Ascending aorta (tissue), 2 donors: ENCODE measurements around the gene PPIF. TPM values are rescaled to one million over a fixed set of nuclear protein-coding genes. Genes with fewer than 3 reads are reported as not detected.
A peak's percentile ranks its signal among the peaks of the same experiment; 100 is the strongest.

Source experiments
- DNase-seq, 2 donors: peaks; one replicate each; pipeline ENCODE4 v3.0.0-alpha.2; 2019; ENCODE audit warnings: low spot score in 2 of 2
- H3K27ac ChIP-seq, 2 donors: fragments of 200-600 bp; sonication (generic); one replicate each; pipeline ENCODE4 v1.5.1; 2016 to 2017; ENCODE audit warnings: mild to moderate bottlenecking in 1 of 2
- H3K27me3 ChIP-seq: fragments of 200-600 bp; sonication (generic); one replicate; pipeline ENCODE4 v1.5.1; 2017
- H3K36me3 ChIP-seq, 2 donors: fragments of 200-600 bp; sonication (generic); one replicate each; pipeline ENCODE4 v1.5.1; 2016
- H3K4me1 ChIP-seq, 2 donors: fragments of 200-600 bp; sonication (generic); one replicate each; pipeline ENCODE4 v1.5.1; 2016 to 2017; ENCODE audit warnings: mild to moderate bottlenecking in 1 of 2
- H3K4me3 ChIP-seq, 2 donors: fragments of 200-600 bp; sonication (generic); one replicate each; pipeline ENCODE4 v1.5.1; 2016 to 2017; ENCODE audit warnings: mild to moderate bottlenecking in 1 of 2
- H3K9me3 ChIP-seq, 2 donors: fragments of 200-600 bp; sonication (generic); one replicate each; pipeline ENCODE4 v1.5.1; 2016
- CTCF ChIP-seq, 3 experiments: fragments of 200-600 bp in 2 of 3; fragments of 450-650 bp in 1 of 3; sonication (generic) in 2 of 3; IDR thresholded peaks; one replicate each; pipeline ENCODE4 v1.5.1; 2016 to 2019; ENCODE audit warnings: antibody characterized with exemption in 3 of 3, mild to moderate bottlenecking in 1 of 3, moderate library complexity in 1 of 3
- intact Hi-C: fragments of 100-400 bp; cut with DNase I; formaldehyde crosslinking; loops from one replicate; pipeline ENCODE4 v1.15.1; 2023
- total RNA-seq: library from RNA; depleted of rRNA; stranded (reverse); fragments of >200 nt; gene quantifications from one replicate; pipeline ENCODE4 v1.1.0, GENCODE V29; 2016

Gene PPIF
- total RNA-seq, 1 donor from 2014 or later, result 172 TPM

- intact Hi-C loops, result no loop called here
- no peaks in the 10 kb centered on the region for H3K36me3 ChIP-seq
- peaks cover 41 to 95% of the 10 kb centered on the region in 2 donors for H3K4me1 ChIP-seq
- H3K27me3 ChIP-seq, result no peaks in the 10 kb centered on the region
- peak overlapping the region; percentile 87 to 88 for H3K27ac ChIP-seq
- no peak overlapping the region for H3K4me3 ChIP-seq
- TF ChIP-seq CTCF (IDR thresholded peaks at IDR 0.05), result no peak
- H3K9me3 ChIP-seq, result no peaks in the 10 kb centered on the region
- DNase-seq, result peak in 1 of 2 donors; percentile 78
Measured at GRCh38 chr10:79404231-79404609, 57.0 kb downstream of the PPIF start.

GRCh38 chr10:79404690-79405131 lies 57.4 kb downstream of the PPIF start:
- Histone ChIP-seq H3K27ac (peak overlapping the region in 1 of 2 donors; percentile 3), H3K36me3 (no peaks in the 10 kb centered on the region), H3K4me1 (peaks cover 41 to 97% of the 10 kb centered on the region in 2 donors), H3K27me3 (no peaks in the 10 kb centered on the region), H3K4me3 (no peak overlapping the region), H3K9me3 (no peaks in the 10 kb centered on the region)
- TF ChIP-seq CTCF (IDR thresholded peaks at IDR 0.05), result no peak
- intact Hi-C loops, result no loop called here
- no peak for DNase-seq

Other genes with a start within 250 kb of the PPIF start
- 180 TPM for gene ZCCHC24, start 98.2 kb downstream of the PPIF start, total RNA-seq
- 0.21 TPM for gene EIF5AL1, start 165.1 kb downstream of the PPIF start, total RNA-seq
- not detected for gene SFTPA2, start 212.9 kb downstream of the PPIF start, total RNA-seq